ENCODE results near the gene GRIN3B.

DNA sequence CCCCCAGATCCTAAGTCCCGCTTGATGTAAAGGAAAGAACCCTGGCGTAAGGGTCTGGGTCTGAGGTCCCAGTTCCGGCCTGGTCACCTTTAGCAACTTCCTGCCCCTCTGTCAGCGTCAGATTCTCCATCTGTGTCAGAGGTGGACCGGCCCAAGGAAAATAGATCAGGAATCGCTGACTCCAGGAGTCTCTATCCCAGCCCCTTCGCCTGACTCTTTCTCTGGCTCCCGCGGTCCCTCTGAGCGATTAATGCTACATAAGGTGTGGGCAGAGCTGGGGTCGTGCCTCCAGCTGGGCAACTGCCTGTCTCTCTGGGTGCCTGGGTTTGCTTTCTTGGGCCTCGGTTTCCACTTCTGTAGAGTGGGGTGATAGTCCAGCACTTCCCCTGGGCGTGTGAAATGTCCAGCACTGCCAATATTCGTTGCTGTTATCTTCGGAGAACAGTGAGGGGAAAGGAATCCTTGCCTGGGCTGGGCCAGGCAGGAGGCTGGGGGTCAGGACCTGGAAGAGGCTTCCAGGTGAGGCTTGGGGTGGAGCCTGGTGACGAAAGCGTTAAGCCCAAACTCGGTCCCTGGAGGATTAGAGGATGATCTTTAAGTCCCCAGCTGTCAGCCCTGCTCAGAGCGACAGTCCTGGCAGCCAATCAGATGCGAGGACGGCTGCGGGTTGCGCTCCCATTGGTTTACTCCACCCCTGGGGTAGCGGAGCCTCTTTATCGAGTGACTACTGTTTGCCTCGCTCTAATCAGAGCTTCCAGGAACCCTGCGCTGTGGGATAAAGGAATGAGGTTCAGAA lies 40.5 kb downstream of the GRIN3B start:
- TF ChIP-seq ZNF777 (tag by site-specific recombination; IDR thresholded peaks at IDR 0.05; ENCODE audit: borderline replicate concordance): no peak
- TF ChIP-seq, protein P1, sequence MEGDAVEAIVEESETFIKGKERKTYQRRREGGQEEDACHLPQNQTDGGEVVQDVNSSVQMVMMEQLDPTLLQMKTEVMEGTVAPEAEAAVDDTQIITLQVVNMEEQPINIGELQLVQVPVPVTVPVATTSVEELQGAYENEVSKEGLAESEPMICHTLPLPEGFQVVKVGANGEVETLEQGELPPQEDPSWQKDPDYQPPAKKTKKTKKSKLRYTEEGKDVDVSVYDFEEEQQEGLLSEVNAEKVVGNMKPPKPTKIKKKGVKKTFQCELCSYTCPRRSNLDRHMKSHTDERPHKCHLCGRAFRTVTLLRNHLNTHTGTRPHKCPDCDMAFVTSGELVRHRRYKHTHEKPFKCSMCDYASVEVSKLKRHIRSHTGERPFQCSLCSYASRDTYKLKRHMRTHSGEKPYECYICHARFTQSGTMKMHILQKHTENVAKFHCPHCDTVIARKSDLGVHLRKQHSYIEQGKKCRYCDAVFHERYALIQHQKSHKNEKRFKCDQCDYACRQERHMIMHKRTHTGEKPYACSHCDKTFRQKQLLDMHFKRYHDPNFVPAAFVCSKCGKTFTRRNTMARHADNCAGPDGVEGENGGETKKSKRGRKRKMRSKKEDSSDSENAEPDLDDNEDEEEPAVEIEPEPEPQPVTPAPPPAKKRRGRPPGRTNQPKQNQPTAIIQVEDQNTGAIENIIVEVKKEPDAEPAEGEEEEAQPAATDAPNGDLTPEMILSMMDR (tag by site-specific recombination; IDR thresholded peaks at IDR 0.05): no peak
- no peak for TF ChIP-seq ZNF239 (tag by site-specific recombination; IDR thresholded peaks at IDR 0.05)
- TF ChIP-seq ZNF274 (IDR thresholded peaks at IDR 0.05; ENCODE audit: low read length): no peak
- TF ChIP-seq ZNF274 (tag by site-specific recombination; IDR thresholded peaks at IDR 0.05; ENCODE audit: borderline replicate concordance): no peak
- TF ChIP-seq, protein P2, sequence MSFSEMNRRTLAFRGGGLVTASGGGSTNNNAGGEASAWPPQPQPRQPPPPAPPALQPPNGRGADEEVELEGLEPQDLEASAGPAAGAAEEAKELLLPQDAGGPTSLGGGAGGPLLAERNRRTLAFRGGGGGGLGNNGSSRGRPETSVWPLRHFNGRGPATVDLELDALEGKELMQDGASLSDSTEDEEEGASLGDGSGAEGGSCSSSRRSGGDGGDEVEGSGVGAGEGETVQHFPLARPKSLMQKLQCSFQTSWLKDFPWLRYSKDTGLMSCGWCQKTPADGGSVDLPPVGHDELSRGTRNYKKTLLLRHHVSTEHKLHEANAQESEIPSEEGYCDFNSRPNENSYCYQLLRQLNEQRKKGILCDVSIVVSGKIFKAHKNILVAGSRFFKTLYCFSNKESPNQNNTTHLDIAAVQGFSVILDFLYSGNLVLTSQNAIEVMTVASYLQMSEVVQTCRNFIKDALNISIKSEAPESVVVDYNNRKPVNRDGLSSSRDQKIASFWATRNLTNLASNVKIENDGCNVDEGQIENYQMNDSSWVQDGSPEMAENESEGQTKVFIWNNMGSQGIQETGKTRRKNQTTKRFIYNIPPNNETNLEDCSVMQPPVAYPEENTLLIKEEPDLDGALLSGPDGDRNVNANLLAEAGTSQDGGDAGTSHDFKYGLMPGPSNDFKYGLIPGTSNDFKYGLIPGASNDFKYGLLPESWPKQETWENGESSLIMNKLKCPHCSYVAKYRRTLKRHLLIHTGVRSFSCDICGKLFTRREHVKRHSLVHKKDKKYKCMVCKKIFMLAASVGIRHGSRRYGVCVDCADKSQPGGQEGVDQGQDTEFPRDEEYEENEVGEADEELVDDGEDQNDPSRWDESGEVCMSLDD (tag by site-specific recombination; IDR thresholded peaks at IDR 0.05): no peak; the same call in none of the 2 replicates
